K562 (cell line): ENCODE data around the gene SLC35E2B. TPM values are rescaled to one million over a fixed set of nuclear protein-coding genes. Genes with fewer than 3 reads are reported as not detected.
"Not testable (repeated sequence)": the region's sequence is repeated elsewhere in the genome, so short reads cannot be mapped to it uniquely, and the experiment has no call there.

Experiments
- ATAC-seq: fragments of 200-7000 bp; cut with Tn5 transposase; 3 replicates; pipeline ENCODE4 v1.9.1; 2020; ENCODE audit warnings: moderate library complexity
- BruUV-seq: library from RNA; stranded (reverse); fragments of 400-500 nt; replicated peaks from 2 replicates; lab custom pipeline; 2021; lab: Mats Ljungman, UMichigan
- CTCF ChIA-PET: fragments of 300-600 bp; formaldehyde crosslinking; extraction: SDS; loops from one replicate; lab custom pipeline; 2021; ENCODE audit warnings: low intra/inter-chr PET ratio; lab: Yijun Ruan, JAX
- POLR2A ChIA-PET: fragments of 300-600, 350-650 bp; sonication (Branson Sonifier 250); formaldehyde crosslinking; extraction: SDS; loops from one replicate; lab custom pipeline; 2021; ENCODE audit warnings: antibody characterized with exemption, inconsistent platforms; lab: Yijun Ruan, JAX
- DNase-seq, 4 experiments: peaks; one replicate each; pipeline versions ENCODE4 v3.0.0 to v3.0.0-alpha.2; 2011 to 2018; ENCODE audit warnings: low spot score in 3 of 4, mixed read lengths in 3 of 4; ENCODE audit errors: extremely low read depth in 1 of 4
- FAIRE-seq: peaks from 2 replicates; lab custom pipeline; 2011; peaks lifted over from hg19 to GRCh38; lab: Jason Lieb, UNC
- H2AFZ ChIP-seq: 2 replicates; pipeline ENCODE4 v1.6.0; 2011; ENCODE audit warnings: low read depth, low read length, control low read depth, inconsistent platforms
- H3K27ac ChIP-seq: fragments of 200-600 bp; 3 replicates; pipeline ENCODE4 v1.8.0; 2011; ENCODE audit warnings: low read depth, mild to moderate bottlenecking, control low read depth, inconsistent platforms, low read length, moderate library complexity, mixed read lengths; ENCODE audit errors: extremely low read depth
- H3K27me3 ChIP-seq, 2 experiments: fragments of 300-600 bp in 1 of 2; 2 replicates in 1 of 2; 3 replicates in 1 of 2; pipeline versions ENCODE4 v1.6.0 to v1.8.0; 2011; ENCODE audit warnings: inconsistent platforms in 2 of 2, low read length in 2 of 2, mild to moderate bottlenecking in 1 of 2, mixed read lengths in 1 of 2, moderate library complexity in 1 of 2; ENCODE audit not compliant: control insufficient read depth in 2 of 2, insufficient read depth in 2 of 2
- H3K36me3 ChIP-seq: fragments of 300-600 bp; 3 replicates; pipeline ENCODE4 v1.8.0; 2011; ENCODE audit warnings: mild to moderate bottlenecking, low read length, inconsistent platforms; ENCODE audit not compliant: control insufficient read depth, insufficient read depth
- H3K4me1 ChIP-seq, 2 experiments: fragments of 200-600 bp in 1 of 2; replicated peaks in 1 of 2; 2 replicates in 1 of 2; 3 replicates in 1 of 2; pipeline versions ENCODE4 v1.5.1 to v1.8.0; 2011; ENCODE audit warnings: inconsistent platforms in 2 of 2, low read length in 2 of 2, mild to moderate bottlenecking in 1 of 2, mixed read lengths in 1 of 2, moderate library complexity in 1 of 2; ENCODE audit not compliant: control insufficient read depth in 2 of 2, insufficient read depth in 2 of 2
- H3K4me2 ChIP-seq: 2 replicates; pipeline ENCODE4 v1.6.1; 2011; ENCODE audit warnings: low read length, control low read depth, inconsistent platforms, mixed read lengths; ENCODE audit not compliant: insufficient read depth
- H3K4me3 ChIP-seq: fragments of 200-600 bp; sonication (generic), shearing (Covaris generic); 2 replicates; pipeline ENCODE4 v1.5.1; 2016; ENCODE audit warnings: control low read depth, inconsistent platforms
- H3K79me2 ChIP-seq: fragments of 200-600 bp; 3 replicates; pipeline ENCODE4 v1.8.0; 2011; ENCODE audit warnings: low read length, inconsistent platforms; ENCODE audit not compliant: control insufficient read depth, insufficient read depth
- H3K9ac ChIP-seq, 2 experiments: 2 replicates each; pipeline versions ENCODE4 v1.6.0 to v1.6.1; 2011; ENCODE audit warnings: low read depth in 2 of 2, low read length in 2 of 2, control low read depth in 1 of 2, inconsistent platforms in 1 of 2, mild to moderate bottlenecking in 1 of 2, mixed read lengths in 1 of 2; ENCODE audit not compliant: insufficient read depth in 1 of 2
- H3K9me1 ChIP-seq: one replicate; pipeline ENCODE4 v1.6.0; 2011; ENCODE audit warnings: inconsistent platforms, mild to moderate bottlenecking, low read length, moderate library complexity; ENCODE audit not compliant: control insufficient read depth, insufficient read depth
- H3K9me3 ChIP-seq: replicated peaks from 2 replicates; pipeline ENCODE4 v1.5.1; 2011; ENCODE audit warnings: low read depth, low read length, inconsistent platforms; ENCODE audit not compliant: control insufficient read depth, insufficient read depth
- H4K20me1 ChIP-seq: replicated peaks from 2 replicates; pipeline ENCODE4 v1.6.1; 2011; ENCODE audit warnings: low read length, inconsistent platforms, mixed read lengths; ENCODE audit not compliant: control insufficient read depth, insufficient read depth
- MCM7 ChIP-seq, 2 experiments: fragments of 450-650 bp; IDR thresholded peaks; 2 replicates each; pipeline ENCODE4 v1.6.1; 2016 to 2018
- POLR2G ChIP-seq: fragments of 200-400 bp; formaldehyde crosslinking; IDR thresholded peaks from 2 replicates; pipeline ENCODE4 v1.6.1; 2017; ENCODE audit warnings: low read depth, mild to moderate bottlenecking, antibody characterized with exemption, low read length, moderate library complexity
- WGBS: fragments of 100-300 bp; shearing (Covaris generic); methylation state at CpG from one replicate; pipeline ENCODE4 v1.1.6; 2016; ENCODE audit warnings: low coverage, mixed read lengths; ENCODE audit not compliant: insufficient coverage; ENCODE audit errors: missing lambda C conversion rate; 5-methylcytosine and 5-hydroxymethylcytosine counted together
- in situ Hi-C: fragments of 300-500 bp; cut with MboI; formaldehyde crosslinking; loops from 4 replicates; pipeline ENCODE4 v1.15.0; 2018; ENCODE audit warnings: inconsistent platforms, mixed read lengths
- intact Hi-C: fragments of 100-400 bp; cut with micrococcal nuclease; formaldehyde crosslinking; loops from 2 replicates; pipeline ENCODE4 v1.14.2; 2022
- polyA plus RNA-seq, 8 experiments: library from polyadenylated mRNA; depleted of rRNA in 4 of 8; stranded (reverse) in 5 of 8; unstranded in 3 of 8; fragments of >200 nt; fragmentation: Nextera tagmentation in 2 of 8; fragmentation: Illumina TruSeq in 1 of 8; extraction: Ambion mirVana in 2 of 8; extraction: Trizol in 1 of 8; gene quantifications; 2 replicates each; pipeline versions ENCODE4 v1.2.1 to v1.2.3, GENCODE V29; 2011 to 2014; ENCODE audit warnings: inconsistent platforms in 1 of 8, missing spikeins in 1 of 8
- total RNA-seq, 7 experiments: library from RNA; depleted of rRNA in 6 of 7; stranded (reverse); fragments of >200 nt in 6 of 7; fragmentation: Illumina TruSeq in 2 of 7; extraction: Trizol in 2 of 7; gene quantifications; 2 replicates each; pipeline versions ENCODE4 v1.2.1 to v1.2.3, GENCODE V29; 2011 to 2021; ENCODE audit warnings: low replicate concordance in 1 of 7

Gene SLC35E2B
- total and polyA plus RNA-seq, 9 of the 15 experiments (the other 6 are each of a cell fraction or from before 2014, with no cell fraction given), result 4.7 to 44.6 (median 20.7) TPM

GRCh38 chr1:1697358-1698183 lies 5.0 kb upstream of the SLC35E2B start:
- H3K9me1 ChIP-seq, H3K4me2 ChIP-seq, H3K27ac ChIP-seq, H3K4me3 ChIP-seq, CTCF ChIA-PET, H2AFZ ChIP-seq, intact Hi-C loops, BruUV-seq, in situ Hi-C loops, POLR2A ChIA-PET, FAIRE-seq, H3K27me3 ChIP-seq, DNase-seq, H3K9me3 ChIP-seq, H3K36me3 ChIP-seq, H4K20me1 ChIP-seq, H3K79me2 ChIP-seq, H3K9ac ChIP-seq, ATAC-seq: not testable (repeated sequence)
- WGBS, result 59% methylated on average over 17 of the region's 26 CpGs
- TF ChIP-seq POLR2G, result peak; percentile 50
- H3K4me1 ChIP-seq, result peaks cover 0 to 14% of the 10 kb centered on the region in 2 experiments; a peak in 2 of 5 replicates

DNA sequence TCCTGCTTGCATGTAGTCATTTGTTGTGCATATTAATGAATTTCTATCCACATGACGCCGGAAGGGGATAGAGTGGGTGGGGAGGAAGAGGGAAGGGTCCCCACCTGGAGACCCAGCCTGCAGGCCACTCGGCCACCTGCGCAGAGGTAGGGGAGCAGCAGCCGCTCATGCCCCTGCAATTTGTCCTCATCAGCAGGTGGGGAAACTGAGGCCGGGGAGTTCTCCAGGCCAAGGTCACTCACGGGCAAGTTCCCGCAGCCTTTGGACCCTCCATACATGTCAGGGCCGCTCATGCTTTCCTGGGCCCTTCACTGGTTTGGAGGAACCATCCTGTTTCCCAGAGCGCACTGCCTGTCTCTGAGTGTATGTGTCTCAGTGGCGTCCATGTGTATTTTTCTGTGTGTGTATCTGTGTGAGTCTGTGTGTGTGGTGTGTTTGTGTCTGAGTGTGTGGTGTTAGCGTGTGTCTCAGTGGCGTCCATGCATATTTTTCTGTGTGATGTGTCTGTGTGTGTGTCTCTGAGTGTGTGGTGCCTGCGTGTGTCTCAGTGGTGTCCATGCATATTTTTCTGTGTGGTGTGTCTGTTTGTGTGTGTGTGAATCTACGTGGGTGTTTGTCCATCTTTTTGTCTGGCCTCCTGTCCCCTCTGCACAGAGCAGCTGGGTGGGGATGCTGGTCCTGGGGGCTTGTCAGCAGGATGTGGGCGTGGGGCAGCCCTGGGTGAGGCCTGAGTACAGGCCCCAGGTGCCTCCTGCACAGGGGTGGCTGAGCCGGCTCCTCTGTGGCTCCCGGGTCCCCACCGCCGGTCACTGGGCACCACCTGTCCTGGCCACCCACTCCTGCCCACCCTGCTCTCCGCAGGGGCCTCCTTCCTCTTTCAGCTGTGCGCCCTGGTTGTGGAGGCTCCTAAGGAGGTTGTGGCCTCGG lies 4.1 kb upstream of the SLC35E2B start:
- H3K9me1 ChIP-seq, H2AFZ ChIP-seq, H3K27ac ChIP-seq, H3K4me3 ChIP-seq, H3K36me3 ChIP-seq, H3K9me3 ChIP-seq, intact Hi-C loops, H3K9ac ChIP-seq, CTCF ChIA-PET, BruUV-seq, DNase-seq, POLR2A ChIA-PET, H3K27me3 ChIP-seq, in situ Hi-C loops, H3K4me2 ChIP-seq, H4K20me1 ChIP-seq, ATAC-seq, H3K79me2 ChIP-seq: not testable (repeated sequence)
- 66% methylated on average over 19 of the region's 23 CpGs for WGBS
- H3K4me1 ChIP-seq, result peaks cover 0 to 14% of the 10 kb centered on the region in 2 experiments; a peak in 2 of 5 replicates
- TF ChIP-seq MCM7 (IDR thresholded peaks at IDR 0.05), result 0 out of 4 replicates have a peak, but pooled peaks of 1 of the 2 experiments have one; percentile 56
- FAIRE-seq, result peak; percentile 44
